IMR-90 (cell line): ENCODE measurements around the gene ZFTA. TPM values are rescaled to one million over a fixed set of nuclear protein-coding genes. Genes with fewer than 3 reads are reported as not detected.

Experiments used
- ATAC-seq: fragments of 200-7000 bp; cut with Tn5 transposase; 2 replicates; pipeline ENCODE4 v1.9.1; 2020; ENCODE audit warnings: low read depth, mild to moderate bottlenecking, moderate library complexity
- BruUV-seq: library from RNA; stranded (reverse); fragments of 400-500 nt; replicated peaks from 2 replicates; lab custom pipeline; 2021; lab: Mats Ljungman, UMichigan
- CTCF ChIA-PET: fragments of 300-600 bp; formaldehyde crosslinking; extraction: SDS; loops from one replicate; lab custom pipeline; 2021; ENCODE audit warnings: antibody characterized with exemption; lab: Yijun Ruan, JAX
- POLR2A ChIA-PET: fragments of 300-600 bp; sonication (Branson Sonifier 250); formaldehyde crosslinking; loops from one replicate; lab custom pipeline; 2022; ENCODE audit warnings: antibody characterized with exemption; ENCODE audit not compliant: unreplicated experiment; lab: Charles Lee
- DNase-seq: peaks from one replicate; pipeline ENCODE4 v3.0.0; 2013
- H2AFZ ChIP-seq: replicated peaks from 2 replicates; pipeline ENCODE3; 2013; ENCODE audit warnings: low read length, mild to moderate bottlenecking; ENCODE audit not compliant: poor library complexity
- H2AK5ac ChIP-seq: 2 replicates; pipeline ENCODE4 v1.6.1; 2013; ENCODE audit warnings: low read depth, low read length, inconsistent platforms
- H2AK9ac ChIP-seq: replicated peaks from 2 replicates; pipeline ENCODE3; 2013; ENCODE audit warnings: mild to moderate bottlenecking, low read depth, low read length, moderate library complexity; ENCODE audit not compliant: poor library complexity
- H2BK120ac ChIP-seq: 2 replicates; pipeline ENCODE4 v1.6.1; 2013; ENCODE audit warnings: low read depth, low read length, inconsistent platforms
- H2BK15ac ChIP-seq: 3 replicates; pipeline ENCODE4 v1.6.1; 2013; ENCODE audit warnings: low read depth, low read length, inconsistent platforms
- H2BK20ac ChIP-seq: 2 replicates; pipeline ENCODE4 v1.6.1; 2013; ENCODE audit warnings: low read depth, mild to moderate bottlenecking, inconsistent platforms, low read length, moderate library complexity
- H2BK5ac ChIP-seq: 2 replicates; pipeline ENCODE4 v1.6.1; 2013; ENCODE audit warnings: mild to moderate bottlenecking, low read depth, low read length, inconsistent platforms; ENCODE audit not compliant: poor library complexity, severe bottlenecking
- H3K14ac ChIP-seq: replicated peaks from 2 replicates; pipeline ENCODE4 v1.6.1; 2013; ENCODE audit warnings: low read depth, low read length, inconsistent platforms
- H3K18ac ChIP-seq: 2 replicates; pipeline ENCODE4 v1.6.1; 2013; ENCODE audit warnings: low read depth, low read length, control low read depth
- H3K23ac ChIP-seq: 2 replicates; pipeline ENCODE4 v1.6.1; 2013; ENCODE audit warnings: low read depth, low read length, inconsistent platforms
- H3K27ac ChIP-seq: 2 replicates; pipeline ENCODE4 v1.5.1; 2013; ENCODE audit warnings: mild to moderate bottlenecking, control low read depth, low read length; ENCODE audit not compliant: insufficient read depth
- H3K27me3 ChIP-seq: 2 replicates; pipeline ENCODE4 v1.6.1; 2013; ENCODE audit warnings: low read length; ENCODE audit not compliant: control insufficient read depth, insufficient read depth
- H3K36me3 ChIP-seq: 2 replicates; pipeline ENCODE4 v1.6.1; 2013; ENCODE audit warnings: low read length, mixed read lengths; ENCODE audit not compliant: control insufficient read depth, insufficient read depth
- H3K4ac ChIP-seq: 2 replicates; pipeline ENCODE4 v1.6.1; 2013; ENCODE audit warnings: low read depth, low read length, inconsistent platforms
- H3K4me1 ChIP-seq: 2 replicates; pipeline ENCODE4 v1.6.1; 2013; ENCODE audit warnings: low read length, mixed read lengths; ENCODE audit not compliant: control insufficient read depth, insufficient read depth
- H3K4me2 ChIP-seq: 2 replicates; pipeline ENCODE4 v1.6.1; 2013; ENCODE audit warnings: low read depth, mild to moderate bottlenecking, control low read depth, low read length, moderate library complexity
- H3K4me3 ChIP-seq: 2 replicates; pipeline ENCODE4 v1.5.1; 2013; ENCODE audit warnings: low read depth, mild to moderate bottlenecking, control low read depth, low read length, moderate library complexity; ENCODE audit not compliant: insufficient read depth
- H3K56ac ChIP-seq: 2 replicates; pipeline ENCODE4 v1.6.1; 2013; ENCODE audit warnings: low read length, inconsistent platforms; ENCODE audit not compliant: insufficient read depth; ENCODE audit errors: extremely low read depth
- H3K79me1 ChIP-seq, 2 experiments: 2 replicates each; pipeline ENCODE4 v1.6.1; 2013; ENCODE audit warnings: low read length in 2 of 2, inconsistent platforms in 1 of 2, low read depth in 1 of 2
- H3K9ac ChIP-seq: 2 replicates; pipeline ENCODE4 v1.6.1; 2013; ENCODE audit warnings: low read depth, low read length, control low read depth
- H3K9me1 ChIP-seq: 2 replicates; pipeline ENCODE4 v1.6.1; 2013; ENCODE audit warnings: low read length, inconsistent platforms; ENCODE audit not compliant: insufficient read depth
- H3K9me3 ChIP-seq: 2 replicates; pipeline ENCODE4 v1.6.1; 2013; ENCODE audit warnings: low read length; ENCODE audit not compliant: control insufficient read depth, insufficient read depth
- H4K20me1 ChIP-seq: 2 replicates; pipeline ENCODE4 v1.6.1; 2013; ENCODE audit warnings: low read length, inconsistent platforms; ENCODE audit not compliant: insufficient read depth
- H4K5ac ChIP-seq: 2 replicates; pipeline ENCODE4 v1.6.1; 2013; ENCODE audit warnings: mild to moderate bottlenecking, low read depth, low read length, control low read depth
- H4K8ac ChIP-seq, 2 experiments: 2 replicates each; pipeline ENCODE4 v1.6.1; 2013; ENCODE audit warnings: low read depth in 2 of 2, low read length in 2 of 2, control low read depth in 1 of 2, inconsistent platforms in 1 of 2
- H4K91ac ChIP-seq: 2 replicates; pipeline ENCODE4 v1.6.1; 2013; ENCODE audit warnings: low read depth, low read length, inconsistent platforms; ENCODE audit not compliant: insufficient read depth
- BHLHE40 ChIP-seq: fragments of 150-350 bp; IDR thresholded peaks from 2 replicates; pipeline ENCODE4 v1.6.1; 2016; ENCODE audit warnings: mild to moderate bottlenecking, low read depth, low read length
- CEBPB ChIP-seq: IDR thresholded peaks from 2 replicates; pipeline ENCODE4 v1.6.1; 2012; ENCODE audit warnings: low read depth, low read length, improper control_type of control experiment
- CHD1 ChIP-seq: IDR thresholded peaks from 2 replicates; pipeline ENCODE4 v1.6.1; 2012; ENCODE audit warnings: low read depth, low read length, improper control_type of control experiment
- ELK1 ChIP-seq: fragments of 150-350 bp; IDR thresholded peaks from 2 replicates; pipeline ENCODE4 v1.6.1; 2016; ENCODE audit warnings: low read depth, mild to moderate bottlenecking, low read length, moderate library complexity, borderline replicate concordance
- FOS ChIP-seq: fragments of 150-350 bp; IDR thresholded peaks from 2 replicates; pipeline ENCODE4 v1.6.1; 2016; ENCODE audit warnings: low read depth, low read length
- MAFK ChIP-seq: IDR thresholded peaks from 2 replicates; pipeline ENCODE4 v1.6.1; 2012; ENCODE audit warnings: low read depth, low read length, improper control_type of control experiment
- MAZ ChIP-seq: IDR thresholded peaks from 2 replicates; pipeline ENCODE4 v1.6.1; 2012; ENCODE audit warnings: low read depth, mild to moderate bottlenecking, low read length, improper control_type of control experiment, moderate library complexity, borderline replicate concordance
- MXI1 ChIP-seq: IDR thresholded peaks from 2 replicates; pipeline ENCODE4 v1.6.1; 2012; ENCODE audit warnings: low read depth, mild to moderate bottlenecking, low read length, moderate library complexity, borderline replicate concordance
- POLR2A ChIP-seq: IDR thresholded peaks from 2 replicates; pipeline ENCODE4 v1.6.1; 2012; ENCODE audit warnings: mild to moderate bottlenecking, low read depth, low read length
- RAD21 ChIP-seq: IDR thresholded peaks from 2 replicates; pipeline ENCODE4 v1.6.1; 2012; ENCODE audit warnings: low read length, improper control_type of control experiment
- RCOR1 ChIP-seq: IDR thresholded peaks from 2 replicates; pipeline ENCODE4 v1.6.1; 2012; ENCODE audit warnings: mild to moderate bottlenecking, low read length, improper control_type of control experiment; ENCODE audit not compliant: insufficient replicate concordance
- SMC3 ChIP-seq: fragments of 150-350 bp; IDR thresholded peaks from 2 replicates; pipeline ENCODE4 v1.6.1; 2016; ENCODE audit warnings: low read depth, mild to moderate bottlenecking, antibody characterized with exemption, low read length, moderate library complexity
- USF2 ChIP-seq: fragments of 150-350 bp; IDR thresholded peaks from 2 replicates; pipeline ENCODE4 v1.6.1; 2017; ENCODE audit warnings: mild to moderate bottlenecking, antibody characterized with exemption, low read length, low read depth
- WGBS, 2 experiments: methylation state at CpG; one replicate each; pipeline versions ENCODE4 v1.1.5 to v1.1.7; 2013; ENCODE audit warnings: missing lambda C conversion rate in 2 of 2; ENCODE audit not compliant: insufficient read length in 1 of 2; ENCODE audit errors: extremely low coverage in 2 of 2; 5-methylcytosine and 5-hydroxymethylcytosine counted together
- dilution Hi-C: fragments of 300-500 bp; cut with HindIII; formaldehyde crosslinking; loops from one replicate; pipeline ENCODE4 v1.14.3; 2018; ENCODE audit warnings: low sequenced_read_pairs; ENCODE audit not compliant: unreplicated experiment
- in situ Hi-C: fragments of 300-500 bp; cut with MboI; formaldehyde crosslinking; loops from 3 replicates; pipeline ENCODE4 v1.14.3; 2019; ENCODE audit warnings: low sequenced_read_pairs, inconsistent platforms, mixed read lengths
- intact Hi-C: fragments of 100-400 bp; cut with micrococcal nuclease; formaldehyde crosslinking; loops from 2 replicates; pipeline ENCODE4 v1.10.0; 2022
- polyA plus RNA-seq, 3 experiments: library from polyadenylated mRNA; depleted of rRNA; stranded (reverse); fragments of >200 nt; gene quantifications; 2 replicates each; pipeline ENCODE4 v1.2.3, GENCODE V29; 2012; ENCODE audit warnings: low replicate concordance in 1 of 3
- total RNA-seq: library from RNA; depleted of rRNA; stranded (reverse); fragments of >200 nt; gene quantifications from 2 replicates; pipeline ENCODE4 v1.2.3, GENCODE V29; 2012
- TF ChIP-seq, protein P1 (sequence below): conservative IDR thresholded peaks from 2 replicates; pipeline ENCODE4 v1.5.1; 2012; ENCODE audit warnings: mild to moderate bottlenecking, low read depth, low read length, improper control_type of control experiment

ZFTA gene
- total and polyA plus RNA-seq, 2 of the 4 experiments (the other 2 are of a cell fraction) = 5.4 to 8.1 TPM

DNA sequence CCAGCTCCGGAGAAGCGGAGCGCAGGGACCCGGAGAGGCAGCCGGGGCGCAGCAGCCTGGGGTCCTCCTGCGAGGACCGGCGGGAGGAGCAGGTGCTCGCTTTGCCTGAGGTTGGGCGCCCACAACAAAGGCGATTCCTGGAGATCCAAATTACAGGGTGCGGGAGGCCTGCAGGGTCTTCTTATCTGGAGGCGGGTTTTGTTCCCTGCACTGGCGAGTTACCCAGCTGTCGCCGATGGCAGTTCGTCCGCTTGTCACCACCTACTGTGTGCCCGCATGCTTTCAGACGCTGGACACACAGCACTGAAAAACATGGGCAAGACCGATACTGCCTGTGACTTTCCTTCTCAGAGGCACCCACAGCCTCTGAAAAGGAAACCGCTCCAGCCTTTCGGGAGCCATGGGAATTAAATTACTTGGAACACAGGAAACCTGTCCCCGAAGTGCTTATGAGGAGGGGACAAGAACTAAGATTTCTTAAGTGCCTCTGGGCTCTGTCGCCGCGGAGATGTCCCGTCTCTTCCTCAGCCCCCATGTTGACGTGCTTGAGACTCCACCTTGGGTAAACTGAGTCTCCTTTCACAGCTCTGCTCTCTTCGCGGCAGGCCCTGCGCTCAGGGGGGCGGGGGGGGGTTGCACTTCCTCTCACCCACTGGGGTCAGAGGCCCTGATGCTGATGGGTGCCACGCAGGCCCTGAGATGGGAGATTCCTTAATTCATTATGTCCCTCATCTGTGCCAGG lies 1.3 kb upstream of the ZFTA start:
- Histone ChIP-seq H3K79me1 (peaks cover 7 to 30% of the 10 kb centered on the region in 2 experiments), H4K8ac (peak overlapping the region; percentile 13 to 68; a peak in 3 of 4 replicates), H3K23ac (peak overlapping the region; percentile 19; the same call in 1 of the 2 replicates), H2AK5ac (peak overlapping the region; percentile 78; the same call in 1 of the 2 replicates), H3K27ac (no peak overlapping the region), H3K56ac (no peak overlapping the region), H3K4ac (peak overlapping the region; percentile 38), H2BK5ac (no peak overlapping the region), H4K5ac (no peak overlapping the region), H2BK120ac (no peak overlapping the region), H2BK15ac (no peak overlapping the region), H3K9me1 (peaks cover 7% of the 10 kb centered on the region), H2BK20ac (no peak overlapping the region), H3K4me1 (peaks cover 16% of the 10 kb centered on the region), H4K91ac (no peak overlapping the region), H3K36me3 (peaks cover 7% of the 10 kb centered on the region), H3K4me2 (peak overlapping the region; percentile 65), H2AK9ac (peak overlapping the region; percentile 89), H3K18ac (no peak overlapping the region), H3K4me3 (peak overlapping the region; percentile 59), H2AFZ (peak overlapping the region; percentile 96), H4K20me1 (peaks cover 25% of the 10 kb centered on the region), H3K9me3 (no peaks in the 10 kb centered on the region), H3K27me3 (no peaks in the 10 kb centered on the region), H3K14ac (peak overlapping the region; percentile 6), H3K9ac (peak overlapping the region; percentile 35)
- intact Hi-C loops = loop anchor here (2.0 kb wide), 4 partner anchors 43 to 383 kb away; partner anchors contain the start of gene SPINDOC
- in situ Hi-C loops = loop anchor here (10.0 kb wide), 1 partner anchor 175 kb away; no protein-coding TSS in a partner anchor
- ChIA-PET CTCF (interaction anchor here (1.6 kb wide), 1 partner anchor 66 kb away, joined by 4 read pairs; no protein-coding TSS in a partner anchor), POLR2A (no interaction called here)
- no TSS peak for BruUV-seq
- WGBS, 2 experiments = 3% methylated on average over 13 of the region's 35 CpGs; no CpG with 5 or more reads in 1 of the 2 experiments
- dilution Hi-C loops = no loop called here
- DNase-seq (no peak), ATAC-seq (no peak)
- no peak for TF ChIP-seq BHLHE40
- TF ChIP-seq, protein P1, sequence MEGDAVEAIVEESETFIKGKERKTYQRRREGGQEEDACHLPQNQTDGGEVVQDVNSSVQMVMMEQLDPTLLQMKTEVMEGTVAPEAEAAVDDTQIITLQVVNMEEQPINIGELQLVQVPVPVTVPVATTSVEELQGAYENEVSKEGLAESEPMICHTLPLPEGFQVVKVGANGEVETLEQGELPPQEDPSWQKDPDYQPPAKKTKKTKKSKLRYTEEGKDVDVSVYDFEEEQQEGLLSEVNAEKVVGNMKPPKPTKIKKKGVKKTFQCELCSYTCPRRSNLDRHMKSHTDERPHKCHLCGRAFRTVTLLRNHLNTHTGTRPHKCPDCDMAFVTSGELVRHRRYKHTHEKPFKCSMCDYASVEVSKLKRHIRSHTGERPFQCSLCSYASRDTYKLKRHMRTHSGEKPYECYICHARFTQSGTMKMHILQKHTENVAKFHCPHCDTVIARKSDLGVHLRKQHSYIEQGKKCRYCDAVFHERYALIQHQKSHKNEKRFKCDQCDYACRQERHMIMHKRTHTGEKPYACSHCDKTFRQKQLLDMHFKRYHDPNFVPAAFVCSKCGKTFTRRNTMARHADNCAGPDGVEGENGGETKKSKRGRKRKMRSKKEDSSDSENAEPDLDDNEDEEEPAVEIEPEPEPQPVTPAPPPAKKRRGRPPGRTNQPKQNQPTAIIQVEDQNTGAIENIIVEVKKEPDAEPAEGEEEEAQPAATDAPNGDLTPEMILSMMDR = no peak
- no peak for TF ChIP-seq CEBPB
- TF ChIP-seq ELK1 = no peak
- TF ChIP-seq POLR2A = no peak
- no peak for TF ChIP-seq MAFK
- no peak for TF ChIP-seq MXI1
- no peak for TF ChIP-seq RAD21
- TF ChIP-seq CHD1 = no peak
- no peak for TF ChIP-seq MAZ
- no peak for TF ChIP-seq SMC3
- no peak for TF ChIP-seq FOS
- no peak for TF ChIP-seq RCOR1
- TF ChIP-seq USF2 = no peak
